OCI-LY1 (cell line): ENCODE data around the gene LAMC2.

Source experiments
- H2AFZ ChIP-seq: fragments of 200-600 bp; sonication (generic), shearing (Covaris generic); 2 replicates; pipeline ENCODE4 v1.6.0; 2014; ENCODE audit warnings: antibody characterized with exemption, mild to moderate bottlenecking, low read length
- H3F3A ChIP-seq: fragments of 200-600 bp; sonication (generic), shearing (Covaris generic); 2 replicates; pipeline ENCODE4 v1.6.0; 2014; ENCODE audit warnings: mild to moderate bottlenecking, antibody characterized with exemption, low read length, moderate library complexity; ENCODE audit not compliant: insufficient read depth
- H3K27ac ChIP-seq: fragments of 200-600 bp; sonication (generic); 2 replicates; pipeline ENCODE4 v1.5.1; 2014; ENCODE audit warnings: low read length, mixed run types, mild to moderate bottlenecking, low read depth; ENCODE audit not compliant: poor library complexity, severe bottlenecking
- H3K27me3 ChIP-seq: fragments of 200-600 bp; sonication (generic); 2 replicates; pipeline ENCODE4 v1.6.0; 2014; ENCODE audit warnings: antibody characterized with exemption, mild to moderate bottlenecking, low read length, moderate library complexity; ENCODE audit not compliant: insufficient read depth
- H3K36me3 ChIP-seq: fragments of 200-600 bp; sonication (generic); 2 replicates; pipeline ENCODE4 v1.6.1; 2014; ENCODE audit warnings: mild to moderate bottlenecking, antibody characterized with exemption, low read length, moderate library complexity, mixed read lengths; ENCODE audit not compliant: insufficient read depth
- H3K4me1 ChIP-seq: fragments of 200-600 bp; sonication (generic); 2 replicates; pipeline ENCODE4 v1.5.1; 2014; ENCODE audit warnings: mild to moderate bottlenecking, low read length, moderate library complexity; ENCODE audit not compliant: insufficient read depth, severe bottlenecking
- H3K4me2 ChIP-seq: fragments of 200-600 bp; sonication (generic), shearing (Covaris generic); 2 replicates; pipeline ENCODE4 v1.6.1; 2014; ENCODE audit warnings: low read length
- H3K4me3 ChIP-seq: fragments of 200-600 bp; sonication (generic); 2 replicates; pipeline ENCODE4 v1.5.1; 2014; ENCODE audit warnings: low read length, low read depth, mild to moderate bottlenecking, mixed read lengths; ENCODE audit not compliant: poor library complexity, severe bottlenecking
- H3K79me2 ChIP-seq: fragments of 200-600 bp; shearing (Covaris generic); 2 replicates; pipeline ENCODE4 v1.6.1; 2016; ENCODE audit warnings: mixed run types, low read length, mixed read lengths; ENCODE audit not compliant: insufficient read depth
- H3K9ac ChIP-seq: fragments of 200-600 bp; sonication (generic), shearing (Covaris generic); 2 replicates; pipeline ENCODE4 v1.6.1; 2014; ENCODE audit warnings: mild to moderate bottlenecking, low read length, mixed read lengths
- H3K9me2 ChIP-seq: fragments of 200-600 bp; sonication (generic), shearing (Covaris generic); 2 replicates; pipeline ENCODE4 v1.6.1; 2014; ENCODE audit warnings: low read depth, mild to moderate bottlenecking, low read length, mixed read lengths
- H3K9me3 ChIP-seq: fragments of 200-600 bp; shearing (Covaris generic); 2 replicates; pipeline ENCODE4 v1.6.1; 2014; ENCODE audit warnings: low read length, mixed read lengths
- H4K20me1 ChIP-seq: fragments of 200-600 bp; sonication (generic), shearing (Covaris generic); 2 replicates; pipeline ENCODE4 v1.6.0; 2016; ENCODE audit warnings: mild to moderate bottlenecking, low read length; ENCODE audit not compliant: insufficient read depth
- CTCF ChIP-seq: fragments of 200-600 bp; sonication (generic), shearing (Covaris generic); IDR thresholded peaks from 2 replicates; pipeline ENCODE4 v1.5.1; 2017; ENCODE audit warnings: mild to moderate bottlenecking, antibody characterized with exemption, low read length, moderate library complexity, mixed read lengths
- EZH2 ChIP-seq: fragments of 200-600 bp; sonication (generic), shearing (Covaris generic); IDR thresholded peaks from 2 replicates; pipeline ENCODE4 v1.8.0; 2017; ENCODE audit warnings: borderline replicate concordance, mixed run types, mild to moderate bottlenecking, antibody characterized with exemption, low read length, moderate library complexity, mixed read lengths

Gene LAMC2

DNA sequence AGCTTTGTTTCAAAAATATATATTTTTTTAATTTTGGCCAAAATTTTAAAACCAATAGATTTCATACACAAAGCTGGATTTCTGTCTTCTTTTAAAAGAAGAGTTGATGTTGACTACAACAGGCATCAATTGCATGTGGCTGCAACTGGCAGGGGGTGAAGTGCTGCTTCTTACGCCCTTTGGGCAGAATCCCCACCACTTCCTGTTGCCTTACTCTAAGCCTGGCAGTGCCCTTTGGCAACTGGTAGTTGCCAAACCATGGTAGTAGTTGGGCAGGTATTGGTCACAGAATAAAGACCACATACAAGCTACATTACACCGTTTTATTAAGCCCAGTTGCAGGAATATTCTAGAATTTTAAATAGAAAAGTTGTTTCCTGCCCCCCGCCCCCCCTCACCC lies 17.0 kb downstream of the LAMC2 start:
- no peak overlapping the region for H3K27ac ChIP-seq
- no peak overlapping the region for H2AFZ ChIP-seq
- H3K4me3 ChIP-seq, result no peak overlapping the region
- H3K36me3 ChIP-seq, result no peaks in the 10 kb centered on the region
- H3K27me3 ChIP-seq, result no peaks in the 10 kb centered on the region
- TF ChIP-seq CTCF, result no peak
- TF ChIP-seq EZH2, result no peak
- no peaks in the 10 kb centered on the region for H3K79me2 ChIP-seq
- H3F3A ChIP-seq, result no peaks in the 10 kb centered on the region
- no peaks in the 10 kb centered on the region for H3K9me3 ChIP-seq
- no peak overlapping the region for H3K9ac ChIP-seq
- H3K4me1 ChIP-seq, result no peaks in the 10 kb centered on the region
- H3K4me2 ChIP-seq, result no peak overlapping the region
- H4K20me1 ChIP-seq, result no peaks in the 10 kb centered on the region
- H3K9me2 ChIP-seq, result no peaks in the 10 kb centered on the region

DNA sequence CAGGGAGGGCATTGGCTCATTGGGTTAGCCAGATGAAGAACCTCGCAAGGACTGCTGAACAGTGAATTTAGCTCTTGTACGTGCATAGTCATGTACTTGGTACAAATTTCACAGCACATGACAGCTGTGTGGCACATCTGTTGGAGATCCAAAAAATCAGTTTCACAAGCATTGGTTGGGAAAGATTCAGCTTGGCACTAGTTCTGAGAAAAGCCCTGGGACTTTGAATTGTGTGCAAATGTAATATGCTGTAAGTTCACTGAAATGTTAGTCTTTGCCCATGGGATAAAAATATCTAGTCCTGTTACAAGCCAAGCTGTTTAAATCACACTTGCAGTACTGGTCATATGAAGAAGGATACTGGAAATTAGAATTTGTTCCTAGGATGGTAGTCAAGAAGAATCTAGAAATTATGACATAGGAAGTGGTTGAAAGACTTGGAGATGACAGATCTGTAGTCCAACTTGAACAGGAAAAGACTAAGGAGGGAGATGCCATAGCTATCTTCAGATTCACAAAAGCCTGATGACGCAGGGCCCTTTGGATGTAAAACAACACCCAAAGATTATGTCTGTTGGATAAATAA lies 19.2 kb downstream of the LAMC2 start:
- Histone ChIP-seq H3K36me3 (no peaks in the 10 kb centered on the region), H3K27me3 (no peaks in the 10 kb centered on the region)

DNA sequence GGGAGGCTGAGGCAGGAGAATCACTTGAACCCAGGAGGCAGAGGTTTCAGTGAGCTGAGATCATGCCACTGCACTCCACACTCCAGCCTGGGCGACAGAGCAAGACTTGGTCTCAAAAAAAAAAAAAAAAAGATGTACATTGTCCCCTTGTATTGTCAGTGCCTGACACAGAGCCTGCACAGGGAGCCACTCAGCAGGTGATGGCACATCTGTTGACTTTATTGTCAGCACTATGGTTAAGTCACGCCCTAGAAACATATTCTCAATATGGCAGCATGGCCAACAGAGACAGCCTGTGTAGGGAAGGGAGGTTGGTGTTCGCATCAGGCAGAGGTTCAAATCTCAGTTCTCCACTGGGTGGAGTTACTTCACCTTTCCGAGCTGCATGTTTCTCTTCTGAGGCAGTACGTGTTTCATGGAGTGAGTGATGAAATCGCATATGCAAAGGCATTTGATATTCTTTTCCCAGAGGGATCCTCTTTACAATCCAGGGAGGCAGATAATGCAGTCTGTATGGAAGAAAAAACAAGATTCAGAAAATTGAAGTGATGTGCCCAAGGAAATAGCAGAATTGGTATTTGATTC lies 20.6 kb downstream of the LAMC2 start:
- Histone ChIP-seq H2AFZ (no peak overlapping the region), H3F3A (no peaks in the 10 kb centered on the region), H3K9me2 (no peaks in the 10 kb centered on the region), H3K4me3 (no peak overlapping the region), H4K20me1 (no peaks in the 10 kb centered on the region), H3K4me2 (no peak overlapping the region), H3K36me3 (no peaks in the 10 kb centered on the region), H3K79me2 (no peaks in the 10 kb centered on the region), H3K27ac (no peak overlapping the region), H3K27me3 (no peaks in the 10 kb centered on the region; the same call in 1 of the 2 replicates), H3K4me1 (no peaks in the 10 kb centered on the region), H3K9me3 (no peaks in the 10 kb centered on the region), H3K9ac (no peak overlapping the region)
- TF ChIP-seq EZH2 (no peak), CTCF (no peak)

More for the DNA sequence above, 19.2 kb downstream of the LAMC2 start:
- Histone ChIP-seq H3K9ac (no peak overlapping the region), H2AFZ (no peak overlapping the region), H3K4me1 (no peaks in the 10 kb centered on the region), H3K27ac (no peak overlapping the region), H3K9me3 (no peaks in the 10 kb centered on the region), H3K9me2 (no peaks in the 10 kb centered on the region), H3K4me2 (no peak overlapping the region), H3F3A (no peaks in the 10 kb centered on the region), H3K4me3 (no peak overlapping the region), H4K20me1 (no peaks in the 10 kb centered on the region), H3K79me2 (no peaks in the 10 kb centered on the region)
- TF ChIP-seq CTCF (no peak), EZH2 (no peak)
